ENCODE measurements around the gene SFXN4. TPM values are rescaled to one million over a fixed set of nuclear protein-coding genes. Genes with fewer than 3 reads are reported as not detected.
"Not testable (repeated sequence)": the region's sequence is repeated elsewhere in the genome, so short reads cannot be mapped to it uniquely, and the experiment has no call there.

SFXN4 gene
- total and polyA plus RNA-seq, 4 donors: 12.4 to 34.1 (median 24.1) TPM

DNA sequence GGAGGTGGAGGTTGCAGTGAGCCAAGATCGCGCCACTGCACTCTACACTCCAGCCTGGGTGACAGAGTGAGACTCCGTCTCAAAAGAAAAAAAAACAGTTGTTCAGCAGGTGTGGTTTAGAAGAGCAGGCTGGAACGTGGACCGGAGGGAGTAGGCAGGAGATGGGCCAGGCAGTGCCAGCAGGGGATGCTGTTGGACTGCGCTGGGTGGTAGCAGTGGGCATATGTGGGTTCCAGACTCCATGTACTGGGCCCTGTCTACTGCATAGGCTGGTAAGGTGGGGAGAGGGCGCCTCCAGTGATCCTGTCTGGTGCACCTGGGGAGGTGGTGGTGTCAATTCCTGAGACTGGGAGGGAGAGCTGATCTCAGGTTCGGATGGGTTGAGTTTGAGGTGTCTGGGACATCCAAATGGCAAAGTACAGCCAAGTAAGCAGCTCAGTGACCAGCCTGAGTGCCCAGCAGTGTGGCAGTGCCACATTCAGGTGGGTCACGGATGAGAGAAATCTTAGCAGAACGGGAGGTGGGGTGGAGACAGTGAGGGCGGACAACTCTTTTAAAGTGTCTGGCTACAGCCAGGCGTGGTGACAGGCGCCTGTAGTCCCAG is 25.9 kb downstream of the SFXN4 start:
- H3K27ac ChIP-seq (ENCODE audit: low read depth in 1 of 2, low read length in 2 of 2): peak overlapping the region in 1 of 2 donors; percentile 67
- WGBS: 86% methylated on average over 13 of the region's 13 CpGs
- H3K36me3 ChIP-seq (ENCODE audit: control insufficient read depth in 4 of 4, insufficient read depth in 3 of 4, low read depth in 1 of 4, low read length in 3 of 4): peaks cover 0 to 6% (median under 1%) of the 10 kb centered on the region in 4 donors
- peak; percentile 65 for DNase-seq (ENCODE audit: low spot score)
- no peak overlapping the region for H3K9ac ChIP-seq (ENCODE audit: low read depth in 1 of 2, low read length in 2 of 2)
- no peaks in the 10 kb centered on the region for H3K9me3 ChIP-seq (ENCODE audit: control insufficient read depth in 4 of 4, low read length in 3 of 4)
- H3K4me3 ChIP-seq (ENCODE audit: low read depth in 1 of 3, low read length in 3 of 3): no peak overlapping the region
- H3K27me3 ChIP-seq (ENCODE audit: control insufficient read depth in 4 of 4, insufficient read depth in 4 of 4, low read length in 3 of 4): no peaks in the 10 kb centered on the region
- H3K4me1 ChIP-seq (ENCODE audit: control insufficient read depth in 4 of 4, insufficient read depth in 4 of 4, low read length in 3 of 4): peaks cover 3 to 17% (median 12%) of the 10 kb centered on the region in 4 donors
- TF ChIP-seq CTCF (IDR thresholded peaks at IDR 0.05; ENCODE audit: low read depth, low read length, missing input control): peak; percentile 44
- peak; percentile 54 to 77 for TF ChIP-seq RAD21 (IDR thresholded peaks at IDR 0.05)
- no peak for TF ChIP-seq SP1 (IDR thresholded peaks at IDR 0.05)

GRCh38 chr10:119138346-119139306 is 26.9 kb downstream of the SFXN4 start:
- no peak for TF ChIP-seq JUND (IDR thresholded peaks at IDR 0.05)
- TF ChIP-seq NR2F2 (IDR thresholded peaks at IDR 0.05): no peak
- TF ChIP-seq EGR1 (IDR thresholded peaks at IDR 0.05; ENCODE audit: low read depth in 2 of 2): no peak
- TF ChIP-seq REST (IDR thresholded peaks at IDR 0.05): no peak
- no peak for TF ChIP-seq HNF4A (conservative IDR thresholded peaks at IDR 0.05)
- TF ChIP-seq RXRA (IDR thresholded peaks at IDR 0.05): no peak
- Histone ChIP-seq H3K4me3 (ENCODE audit: low read depth in 1 of 3, low read length in 3 of 3) (no peak overlapping the region), H3K36me3 (ENCODE audit: control insufficient read depth in 4 of 4, insufficient read depth in 3 of 4, low read depth in 1 of 4, low read length in 3 of 4) (peaks cover 0 to 6% (median 2%) of the 10 kb centered on the region in 4 donors), H3K9ac (ENCODE audit: low read depth in 1 of 2, low read length in 2 of 2) (no peak overlapping the region), H3K4me1 (ENCODE audit: control insufficient read depth in 4 of 4, insufficient read depth in 4 of 4, low read length in 3 of 4) (peaks cover 3 to 19% (median 12%) of the 10 kb centered on the region in 4 donors), H3K27me3 (ENCODE audit: control insufficient read depth in 4 of 4, insufficient read depth in 4 of 4, low read length in 3 of 4) (no peaks in the 10 kb centered on the region), H3K9me3 (ENCODE audit: control insufficient read depth in 4 of 4, low read length in 3 of 4) (no peaks in the 10 kb centered on the region), H3K27ac (ENCODE audit: low read depth in 1 of 2, low read length in 2 of 2) (peak overlapping the region; percentile 32 to 67)
- WGBS: 95% methylated on average over 16 of the region's 16 CpGs
- no peak for DNase-seq (ENCODE audit: low spot score)

DNA sequence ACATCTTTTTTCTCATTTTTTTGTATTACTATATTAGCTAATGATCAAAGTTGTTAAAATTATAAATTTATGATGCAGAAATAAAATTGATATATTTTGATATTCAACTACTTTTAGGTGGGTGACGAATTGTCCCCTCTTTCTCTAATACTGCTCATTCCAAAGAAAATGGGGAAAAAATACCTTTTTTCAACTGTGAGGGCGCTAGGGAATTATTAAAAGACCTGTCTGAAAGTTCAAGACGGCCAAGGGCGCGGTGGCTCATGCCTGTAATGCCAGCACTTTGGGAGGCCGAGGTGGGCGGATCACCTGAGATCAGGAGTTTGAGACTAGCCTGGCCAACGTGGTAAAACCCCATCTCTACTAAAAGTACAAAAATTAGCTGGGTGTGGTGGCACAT is 27.6 kb downstream of the SFXN4 start:
- peaks cover 3 to 20% (median 12%) of the 10 kb centered on the region in 4 donors for H3K4me1 ChIP-seq (ENCODE audit: control insufficient read depth in 4 of 4, insufficient read depth in 4 of 4, low read length in 3 of 4)
- not testable (repeated sequence) for DNase-seq (ENCODE audit: low spot score); H3K9me3 ChIP-seq (ENCODE audit: control insufficient read depth in 4 of 4, low read length in 3 of 4); H3K27me3 ChIP-seq (ENCODE audit: control insufficient read depth in 4 of 4, insufficient read depth in 4 of 4, low read length in 3 of 4); H3K27ac ChIP-seq (ENCODE audit: low read depth in 1 of 2, low read length in 2 of 2); H3K4me3 ChIP-seq (ENCODE audit: low read depth in 1 of 3, low read length in 3 of 3); H3K9ac ChIP-seq (ENCODE audit: low read depth in 1 of 2, low read length in 2 of 2)
- H3K36me3 ChIP-seq (ENCODE audit: control insufficient read depth in 4 of 4, insufficient read depth in 3 of 4, low read depth in 1 of 4, low read length in 3 of 4): peaks cover 0 to 10% (median 5%) of the 10 kb centered on the region in 4 donors
- WGBS: 85% methylated on average over 8 of the region's 8 CpGs
